SK-N-DZ (cell line): Measurements from ENCODE around the gene SDHAF3. TPM values are rescaled to one million over a fixed set of nuclear protein-coding genes. Genes with fewer than 3 reads are reported as not detected.
A peak's percentile ranks its signal among the peaks of the same experiment; 100 is the strongest.
"Not testable (repeated sequence)": the region's sequence is repeated elsewhere in the genome, so short reads cannot be mapped to it uniquely, and the experiment has no call there.

Experiments used
- DNase-seq: peaks from one replicate; pipeline ENCODE4 v3.0.0-alpha.2; 2015; ENCODE audit warnings: low spot score
- polyA plus RNA-seq, 2 experiments: library from polyadenylated mRNA; depleted of rRNA; stranded (reverse); fragments of >200 nt; gene quantifications; 2 replicates each; pipeline ENCODE4 v1.2.3, GENCODE V29; 2014

Gene SDHAF3
- polyA plus RNA-seq (2014; cell fraction: cytosol; rRNA removed), result 31.0 and 36.0 TPM in 2 replicates
- 16.9 and 32.5 TPM in 2 replicates for polyA plus RNA-seq (2014; cell fraction: nucleus; rRNA removed)

DNA sequence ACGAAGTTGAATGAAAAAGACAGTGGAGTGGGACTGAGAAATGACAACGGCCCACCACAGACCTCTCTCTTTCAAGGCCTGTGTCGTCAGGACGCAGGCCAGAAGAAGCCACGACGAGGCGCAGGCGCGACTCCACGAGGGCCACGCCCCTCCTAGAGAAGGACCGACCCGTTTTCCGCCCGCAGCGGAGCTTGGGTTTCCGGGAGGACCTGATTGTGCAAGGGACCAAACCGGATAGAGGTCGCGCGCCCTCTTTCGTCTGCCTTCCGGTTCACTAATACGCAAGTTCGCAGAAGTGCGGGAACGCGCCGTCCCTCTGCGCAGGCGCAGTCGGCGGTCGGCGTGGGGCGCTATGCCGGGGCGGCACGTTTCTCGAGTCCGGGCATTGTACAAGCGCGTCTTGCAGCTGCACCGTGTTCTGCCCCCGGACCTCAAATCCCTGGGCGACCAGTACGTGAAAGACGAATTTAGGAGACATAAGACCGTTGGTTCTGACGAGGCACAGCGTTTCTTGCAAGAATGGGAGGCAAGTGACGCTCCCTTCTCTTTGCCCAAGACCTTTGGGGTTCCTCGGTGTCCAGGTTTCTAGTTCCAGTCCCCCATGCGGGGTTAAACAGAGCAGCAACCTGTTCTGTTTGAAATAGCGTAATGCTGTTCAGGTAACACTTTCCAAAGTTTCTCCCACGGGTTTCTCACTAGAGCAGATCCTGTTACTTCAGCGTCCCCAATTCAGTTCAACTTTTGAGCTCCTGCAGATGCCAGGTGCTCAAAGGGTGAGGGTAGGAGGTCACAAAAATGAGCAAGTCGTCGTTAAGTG is at the start of gene SDHAF3:
Gene SDHAF3, plus strand, starts transcription at position 327 of the 817 bp plus-strand sequence. Its CDS starts 26 bp downstream, at position 353.
- DNase-seq, result peak; percentile 98

GRCh38 chr7:97072025-97072424 is 45.5 kb upstream of the SDHAF3 start:
- not testable (repeated sequence) for DNase-seq

GRCh38 chr7:97075928-97076327 is 41.6 kb upstream of the SDHAF3 start:
- DNase-seq, result no peak

- DNase-seq, result no peak
These were observed 39.2 kb upstream of the SDHAF3 start for GRCh38 chr7:97078023-97078969.

- DNase-seq, result no peak
These were observed 38.2 kb upstream of the SDHAF3 start for GRCh38 chr7:97079300-97079699.

DNA sequence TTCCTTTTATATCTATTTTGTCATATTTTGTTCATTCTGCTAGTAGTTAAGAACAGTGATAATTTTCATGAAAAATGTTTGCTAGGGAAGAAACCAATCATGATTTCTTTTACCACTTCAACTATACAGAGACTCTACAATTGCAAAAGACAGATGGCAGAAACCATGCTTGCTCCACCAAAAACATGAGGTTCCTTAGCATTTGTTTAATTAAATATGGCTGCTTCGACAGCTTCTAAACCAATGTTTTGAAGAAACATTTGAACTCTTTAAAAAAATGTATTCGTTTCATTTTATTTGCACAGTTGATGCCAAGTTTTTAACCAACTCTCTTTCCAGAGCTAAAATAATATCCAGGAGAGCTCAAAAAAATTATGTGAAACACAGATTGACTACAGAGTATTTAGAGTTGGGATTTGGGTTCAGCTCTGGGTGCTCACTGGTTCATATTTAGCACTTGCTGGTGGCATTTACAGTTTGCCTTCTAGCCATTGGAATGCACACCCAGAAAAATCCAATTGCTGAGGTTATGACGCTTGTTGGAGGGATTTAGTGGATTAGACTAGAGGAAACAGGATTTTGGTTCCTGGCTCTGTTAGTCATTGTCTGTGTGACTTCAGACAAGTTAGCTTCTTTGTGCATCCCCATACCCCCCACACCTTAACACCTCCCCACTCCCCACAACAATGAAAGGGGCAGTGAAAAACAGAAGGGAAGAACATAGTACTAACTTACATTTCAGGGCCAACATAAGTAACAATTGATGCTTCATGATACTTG is 35.8 kb upstream of the SDHAF3 start:
- DNase-seq, result no peak

- DNase-seq, result no peak
These were observed 29.1 kb upstream of the SDHAF3 start for GRCh38 chr7:97088364-97088763.

DNA sequence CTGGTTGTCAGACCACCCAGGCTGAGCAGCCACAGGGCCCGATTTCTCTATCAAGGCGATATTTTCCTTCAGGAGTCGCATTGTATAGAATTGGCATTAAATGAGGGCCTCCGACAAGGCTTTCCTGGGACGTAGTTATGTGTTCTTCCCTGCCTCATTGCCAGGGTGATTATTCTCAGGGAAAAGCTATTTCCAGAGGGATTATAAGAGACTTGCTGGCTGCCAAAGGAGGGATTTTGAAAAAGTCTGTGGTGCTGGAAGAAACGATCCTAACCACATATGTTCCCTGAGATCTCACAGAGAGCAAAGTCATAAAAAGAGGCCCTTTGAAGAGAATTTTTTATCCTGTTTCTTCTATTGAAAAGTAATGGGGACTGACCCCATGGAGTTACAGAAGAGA is 27.7 kb upstream of the SDHAF3 start:
- no peak for DNase-seq

- no peak for DNase-seq
These were observed 26.6 kb upstream of the SDHAF3 start for GRCh38 chr7:97090761-97091353.

DNA sequence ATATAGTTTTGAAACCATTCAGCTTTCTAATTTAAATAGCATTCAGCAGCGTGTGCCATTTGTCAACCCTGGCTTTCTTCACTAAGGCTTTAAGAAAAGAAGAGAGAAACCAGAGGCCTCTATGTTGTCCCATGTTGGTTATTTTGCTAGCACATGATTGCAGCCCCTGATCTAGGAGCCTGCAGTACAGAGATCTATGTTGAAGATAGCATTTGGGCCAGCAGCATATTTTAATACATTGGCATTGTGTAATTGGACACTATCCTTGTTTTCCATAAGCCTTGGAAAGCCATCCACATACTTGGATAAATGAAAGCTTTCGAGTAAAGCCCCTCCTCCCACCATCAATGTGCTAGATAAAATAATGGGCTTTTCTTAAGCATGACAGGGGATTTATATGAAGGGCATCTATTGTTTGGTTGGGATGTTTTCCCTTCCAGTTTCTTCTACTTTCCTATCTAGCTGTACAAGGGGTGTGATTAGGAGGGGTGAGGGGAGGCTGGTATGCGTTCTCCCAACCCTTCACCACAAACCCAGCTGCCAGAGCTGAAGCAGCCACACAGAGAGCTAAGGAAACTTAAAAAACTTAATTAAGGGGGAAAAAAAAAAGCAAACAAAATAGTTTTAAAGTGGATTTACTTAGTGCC is 23.1 kb upstream of the SDHAF3 start:
- no peak for DNase-seq

DNA sequence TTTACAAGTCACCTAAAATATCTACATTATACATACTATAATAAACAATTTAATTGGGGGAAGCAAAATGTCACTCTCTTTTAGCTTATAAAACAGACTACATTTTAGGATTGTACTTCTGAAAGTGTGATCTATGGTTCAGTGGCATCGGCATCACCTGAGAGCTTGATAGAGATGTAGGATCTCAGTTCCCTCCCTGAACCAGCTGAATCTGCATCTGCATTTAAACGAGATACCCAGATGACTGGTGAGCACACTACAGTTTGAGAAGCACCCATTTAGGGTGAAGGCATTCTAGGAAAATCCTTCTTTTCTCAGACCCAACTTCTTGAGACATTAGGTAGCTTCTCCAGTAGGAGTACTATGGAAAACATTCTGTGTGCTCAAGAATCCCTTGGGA is 21.5 kb upstream of the SDHAF3 start:
- DNase-seq, result no peak

DNA sequence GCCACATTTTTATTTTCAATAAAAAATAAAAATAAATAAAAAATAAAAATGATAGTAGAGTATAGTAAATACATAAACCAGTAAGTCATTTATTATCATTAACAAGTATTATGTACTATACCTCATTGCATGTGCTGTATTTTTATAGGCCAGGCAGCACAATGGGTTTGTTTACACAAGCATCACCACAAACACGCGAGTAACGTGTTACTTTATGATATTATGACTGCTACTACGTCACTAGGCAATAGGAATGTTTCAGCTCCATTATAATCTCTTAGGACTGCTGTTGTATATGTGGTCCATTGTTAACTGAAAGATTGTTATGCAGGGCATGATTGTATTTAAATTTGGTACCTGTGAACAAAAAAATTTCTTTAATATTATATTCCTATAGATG is 20.8 kb upstream of the SDHAF3 start:
- DNase-seq, result no peak

DNA sequence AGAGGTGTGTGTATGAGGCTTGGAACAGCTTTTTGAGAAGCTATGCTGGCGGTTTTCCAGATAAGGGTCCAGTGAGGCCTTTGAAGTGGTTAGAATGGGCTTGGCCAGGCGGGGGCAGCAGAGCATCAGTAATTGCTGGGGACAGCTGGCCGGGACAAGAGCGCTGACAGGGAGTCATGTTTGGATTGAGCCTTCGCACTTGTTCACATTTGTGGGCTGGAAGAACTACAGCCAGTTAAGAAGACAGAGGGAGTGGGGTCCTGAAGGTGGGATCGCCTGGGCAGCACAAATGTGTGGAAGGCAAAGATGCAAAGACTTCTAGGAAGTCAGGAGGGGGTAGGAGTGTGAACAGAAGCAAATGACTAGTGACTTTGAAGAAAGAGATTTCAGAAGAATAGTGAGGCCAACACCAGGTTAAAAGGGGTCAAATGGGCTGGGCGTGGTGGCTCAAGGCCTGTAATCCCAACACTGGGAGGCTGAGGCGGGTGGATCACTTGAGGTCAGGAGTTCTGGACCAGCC is 12.7 kb upstream of the SDHAF3 start:
- DNase-seq, result peak; percentile 80

DNA sequence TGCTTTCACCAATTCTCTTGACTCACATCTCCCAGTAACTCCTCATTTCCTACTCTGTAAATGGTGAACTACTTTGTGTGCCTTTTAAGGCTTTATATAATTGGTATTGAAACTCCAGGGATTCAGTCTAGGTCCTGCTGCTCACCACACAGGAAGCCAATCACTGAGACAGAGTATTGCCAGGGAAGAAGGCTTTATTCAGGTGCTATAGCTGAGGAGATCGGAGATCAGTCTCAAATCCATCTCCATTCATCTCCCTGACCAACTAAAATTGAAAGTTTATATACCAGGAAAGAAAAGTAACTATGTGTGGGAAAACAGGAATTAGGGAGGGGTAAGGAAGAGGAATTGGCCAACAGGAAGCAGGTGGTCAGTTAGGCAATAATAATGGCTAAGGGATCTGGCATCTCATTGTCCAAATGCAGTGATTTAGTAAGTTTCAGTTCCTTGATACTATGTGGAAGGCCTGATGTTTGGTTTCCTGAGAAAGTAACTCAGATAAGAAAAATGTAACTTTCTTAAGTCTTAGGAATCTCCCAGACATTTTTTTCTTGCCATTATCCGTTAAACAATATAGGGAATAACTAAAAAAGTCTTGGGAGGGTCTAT is 10.2 kb upstream of the SDHAF3 start:
- no peak for DNase-seq

GRCh38 chr7:97116308-97116707 is 1.2 kb upstream of the SDHAF3 start:
- DNase-seq, result no peak

GRCh38 chr7:97117035-97117371 is 495 bp upstream of the SDHAF3 start:
- no peak for DNase-seq

- DNase-seq, result no peak
These were observed 914 bp downstream of the SDHAF3 start for GRCh38 chr7:97118306-97118917.

- DNase-seq, result no peak
These were observed 2.2 kb downstream of the SDHAF3 start for GRCh38 chr7:97119747-97120146.

- DNase-seq, result no peak
These were observed 3.4 kb downstream of the SDHAF3 start for GRCh38 chr7:97120713-97121457.
